IPS DF 6.9 (cell line): ENCODE results near the gene MICAL1.

Experiments
- DNase-seq: peaks from one replicate; pipeline ENCODE4 v3.0.0-alpha.2; 2013; ENCODE audit warnings: low read depth, low spot score
- H3K27ac ChIP-seq: one replicate; pipeline ENCODE4 v1.5.1; 2013; ENCODE audit warnings: low read length, control low read depth
- H3K27me3 ChIP-seq: 2 replicates; pipeline ENCODE4 v1.6.1; 2013; ENCODE audit warnings: mild to moderate bottlenecking, low read length; ENCODE audit not compliant: control insufficient read depth, insufficient read depth
- H3K36me3 ChIP-seq: 2 replicates; pipeline ENCODE4 v1.6.1; 2013; ENCODE audit warnings: low read length; ENCODE audit not compliant: control insufficient read depth, insufficient read depth
- H3K4me1 ChIP-seq: 2 replicates; pipeline ENCODE4 v1.6.1; 2013; ENCODE audit warnings: low read length; ENCODE audit not compliant: control insufficient read depth, insufficient read depth
- H3K4me3 ChIP-seq: 2 replicates; pipeline ENCODE4 v1.5.1; 2013; ENCODE audit warnings: mild to moderate bottlenecking, low read length
- H3K9me3 ChIP-seq: 2 replicates; pipeline ENCODE4 v1.6.1; 2013; ENCODE audit warnings: low read length, inconsistent platforms; ENCODE audit not compliant: control insufficient read depth, insufficient read depth
- WGBS: extraction: QIAGEN DNeasy Blood & Tissue Kit; methylation state at CpG from one replicate; pipeline ENCODE4 v1.1.7; 2013; ENCODE audit warnings: mixed read lengths, missing lambda C conversion rate; ENCODE audit not compliant: insufficient read length, insufficient coverage; 5-methylcytosine and 5-hydroxymethylcytosine counted together

MICAL1 gene

DNA sequence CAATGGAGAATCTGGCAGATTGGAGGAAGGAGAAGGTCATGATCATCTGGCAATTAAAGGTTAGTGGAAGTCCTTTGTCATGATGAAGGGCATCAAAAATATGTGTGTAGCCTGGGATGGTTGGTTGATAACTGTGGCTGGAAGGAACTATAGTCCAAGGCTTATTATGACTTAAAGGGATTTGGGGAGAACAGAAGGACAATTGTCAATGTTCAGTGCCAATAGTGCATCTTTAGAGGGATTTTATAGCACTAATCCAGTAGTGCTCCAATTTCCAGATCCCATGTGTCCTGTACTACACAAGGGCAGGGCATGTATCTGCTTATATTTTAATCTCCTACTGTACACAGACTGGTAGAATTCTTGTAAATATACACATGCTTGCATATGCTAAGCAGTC lies 32.4 kb upstream of the MICAL1 start:
- Histone ChIP-seq H3K4me1 (peaks cover 6% of the 10 kb centered on the region; the same call in 1 of the 2 replicates), H3K4me3 (no peak overlapping the region), H3K27ac (no peak overlapping the region), H3K27me3 (no peaks in the 10 kb centered on the region), H3K36me3 (no peaks in the 10 kb centered on the region), H3K9me3 (no peaks in the 10 kb centered on the region)
- DNase-seq = no peak

DNA sequence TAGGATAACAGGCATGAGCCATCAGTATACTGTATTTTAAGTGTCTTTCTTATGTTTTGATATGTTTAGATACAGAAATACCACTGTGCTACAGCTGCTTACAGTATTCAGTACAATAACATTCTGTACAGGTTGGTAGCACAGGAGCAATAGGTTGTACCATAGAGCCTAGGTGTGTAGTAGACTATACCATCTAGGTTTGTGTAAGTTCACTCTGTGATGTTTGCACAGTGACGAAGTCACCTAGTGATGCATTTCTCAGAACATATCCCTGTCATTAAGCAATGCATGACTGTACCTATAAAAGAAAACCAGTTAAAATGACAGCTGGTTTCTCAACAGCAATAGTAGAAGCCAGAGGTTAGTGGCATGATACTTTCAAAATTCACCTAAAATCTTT lies 30.5 kb upstream of the MICAL1 start:
- Histone ChIP-seq H3K27ac (no peak overlapping the region), H3K36me3 (no peaks in the 10 kb centered on the region; the same call in 1 of the 2 replicates), H3K4me3 (no peak overlapping the region), H3K9me3 (no peaks in the 10 kb centered on the region), H3K27me3 (no peaks in the 10 kb centered on the region), H3K4me1 (peaks cover 7% of the 10 kb centered on the region; the same call in 1 of the 2 replicates)
- no CpG with 5 or more reads among the region's 1 CpG for WGBS
- no peak for DNase-seq

- no CpG with 5 or more reads among the region's 3 CpGs for WGBS
- H3K27ac ChIP-seq = no peak overlapping the region
- H3K36me3 ChIP-seq = no peaks in the 10 kb centered on the region; the same call in 1 of the 2 replicates
- no peaks in the 10 kb centered on the region for H3K9me3 ChIP-seq
- H3K4me3 ChIP-seq = no peak overlapping the region
- DNase-seq = no peak
- no peaks in the 10 kb centered on the region for H3K27me3 ChIP-seq
- peaks cover 6% of the 10 kb centered on the region; the same call in 1 of the 2 replicates for H3K4me1 ChIP-seq
Measured at GRCh38 chr6:109485266-109485935, 29.8 kb upstream of the MICAL1 start.

GRCh38 chr6:109484122-109484521 lies 28.6 kb upstream of the MICAL1 start:
- Histone ChIP-seq H3K27me3 (no peaks in the 10 kb centered on the region), H3K9me3 (no peaks in the 10 kb centered on the region), H3K36me3 (no peaks in the 10 kb centered on the region; the same call in 1 of the 2 replicates), H3K27ac (no peak overlapping the region), H3K4me3 (no peak overlapping the region), H3K4me1 (peaks cover 6% of the 10 kb centered on the region; the same call in 1 of the 2 replicates)
- WGBS = no CpG with 5 or more reads among the region's 3 CpGs
- no peak for DNase-seq

- Histone ChIP-seq H3K4me1 (peaks cover 6% of the 10 kb centered on the region; the same call in 1 of the 2 replicates), H3K4me3 (peak overlapping the region; percentile 38; the same call in 1 of the 2 replicates), H3K27ac (no peak overlapping the region), H3K36me3 (no peaks in the 10 kb centered on the region; the same call in 1 of the 2 replicates), H3K9me3 (no peaks in the 10 kb centered on the region), H3K27me3 (no peaks in the 10 kb centered on the region)
- DNase-seq = no peak
- WGBS = no CpG with 5 or more reads among the region's 6 CpGs
Measured at GRCh38 chr6:109483735-109484057, 28.1 kb upstream of the MICAL1 start.

- Histone ChIP-seq H3K9me3 (no peaks in the 10 kb centered on the region), H3K36me3 (no peaks in the 10 kb centered on the region; the same call in 1 of the 2 replicates), H3K4me1 (peaks cover 6% of the 10 kb centered on the region; the same call in 1 of the 2 replicates), H3K27me3 (no peaks in the 10 kb centered on the region), H3K4me3 (peak within 1 kb of the TSS; percentile 99), H3K27ac (no peak within 1 kb of the TSS)
- no CpG with 5 or more reads among the region's 97 CpGs for WGBS
- DNase-seq = peak; percentile 52
Measured at GRCh38 chr6:109482905-109483734, 27.5 kb upstream of the MICAL1 start, which contains the start of gene ZBTB24. Gene ZBTB24, minus strand, starts transcription at chr6:109483219. Its CDS starts 1,193 bp downstream, at chr6:109482026.

DNA sequence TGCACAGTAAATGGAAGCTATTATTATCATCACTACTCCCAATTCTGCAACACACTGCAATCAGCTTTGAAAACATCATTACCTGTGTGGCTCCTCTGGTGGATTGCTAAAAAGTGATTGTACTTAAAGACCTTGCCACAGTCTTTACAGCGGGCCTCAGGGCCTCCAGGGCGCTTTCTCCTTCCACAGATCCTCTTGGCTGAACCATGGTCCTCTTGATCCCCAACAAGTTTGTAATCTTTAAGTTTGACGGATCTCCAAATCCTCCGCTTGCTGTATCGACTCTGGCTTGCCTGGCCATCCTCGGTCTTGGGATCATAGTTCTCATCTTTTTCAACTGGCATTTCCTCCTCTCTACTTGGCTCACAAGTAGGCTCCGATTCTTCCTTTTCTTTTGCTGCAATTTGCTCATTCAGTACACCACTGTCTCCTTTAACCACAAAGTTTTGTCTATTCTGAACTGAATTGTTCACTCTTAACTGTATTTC lies 25.5 kb upstream of the MICAL1 start:
- no peak for DNase-seq
- Histone ChIP-seq H3K9me3 (no peaks in the 10 kb centered on the region), H3K36me3 (no peaks in the 10 kb centered on the region; the same call in 1 of the 2 replicates), H3K27me3 (no peaks in the 10 kb centered on the region), H3K4me1 (peaks cover 8% of the 10 kb centered on the region; the same call in 1 of the 2 replicates), H3K4me3 (no peak overlapping the region), H3K27ac (no peak overlapping the region)
- no CpG with 5 or more reads among the region's 7 CpGs for WGBS

GRCh38 chr6:109478841-109479624 lies 23.5 kb upstream of the MICAL1 start:
- WGBS = no CpG with 5 or more reads among the region's 5 CpGs
- H3K36me3 ChIP-seq = peaks cover 6% of the 10 kb centered on the region
- DNase-seq = no peak
- H3K4me1 ChIP-seq = peaks cover 6% of the 10 kb centered on the region; the same call in 1 of the 2 replicates
- no peak overlapping the region for H3K4me3 ChIP-seq
- H3K9me3 ChIP-seq = no peaks in the 10 kb centered on the region
- no peak overlapping the region for H3K27ac ChIP-seq
- no peaks in the 10 kb centered on the region for H3K27me3 ChIP-seq

DNA sequence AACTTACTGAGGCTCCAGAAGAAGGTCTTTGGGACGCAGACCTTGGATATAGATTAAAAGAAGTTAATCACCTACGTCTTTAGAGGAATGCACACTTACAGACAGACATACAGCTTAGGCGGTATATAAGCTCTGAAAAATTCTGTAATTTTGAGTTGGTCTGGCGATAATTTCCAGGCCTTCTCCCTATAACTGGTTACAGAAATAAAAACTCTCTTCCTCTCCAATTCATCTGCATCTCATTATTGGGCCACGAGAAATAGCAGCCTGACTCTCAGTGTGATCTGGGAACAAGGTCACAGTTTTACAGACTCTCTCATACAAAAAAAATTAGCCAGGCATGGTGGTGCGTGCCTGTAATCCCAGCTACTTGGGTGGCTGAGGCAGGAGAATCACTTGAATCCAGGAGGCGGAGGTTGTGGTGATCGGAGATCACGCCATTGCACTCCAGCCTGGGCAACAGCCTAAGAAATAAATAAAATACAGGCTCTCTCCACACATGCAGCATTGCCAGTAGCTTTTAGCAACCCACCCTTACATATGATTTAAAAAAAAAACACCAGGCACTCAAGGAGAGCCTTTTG lies 22.7 kb upstream of the MICAL1 start:
- H3K36me3 ChIP-seq = peaks cover 12% of the 10 kb centered on the region

More for the DNA sequence above, 22.7 kb upstream of the MICAL1 start:
- H3K27ac ChIP-seq = no peak overlapping the region
- WGBS = no CpG with 5 or more reads among the region's 9 CpGs
- DNase-seq = no peak
- H3K27me3 ChIP-seq = no peaks in the 10 kb centered on the region
- peaks cover 6% of the 10 kb centered on the region; the same call in 1 of the 2 replicates for H3K4me1 ChIP-seq
- H3K9me3 ChIP-seq = no peaks in the 10 kb centered on the region
- H3K4me3 ChIP-seq = no peak overlapping the region
